ENCODE data around the gene SLC6A3.
"Not testable (repeated sequence)": the region's sequence is repeated elsewhere in the genome, so short reads cannot be mapped to it uniquely, and the experiment has no call there.

Gene SLC6A3

GRCh38 chr5:1476967-1477310, 31.7 kb upstream of the SLC6A3 start:
- DNase-seq = no peak

DNA sequence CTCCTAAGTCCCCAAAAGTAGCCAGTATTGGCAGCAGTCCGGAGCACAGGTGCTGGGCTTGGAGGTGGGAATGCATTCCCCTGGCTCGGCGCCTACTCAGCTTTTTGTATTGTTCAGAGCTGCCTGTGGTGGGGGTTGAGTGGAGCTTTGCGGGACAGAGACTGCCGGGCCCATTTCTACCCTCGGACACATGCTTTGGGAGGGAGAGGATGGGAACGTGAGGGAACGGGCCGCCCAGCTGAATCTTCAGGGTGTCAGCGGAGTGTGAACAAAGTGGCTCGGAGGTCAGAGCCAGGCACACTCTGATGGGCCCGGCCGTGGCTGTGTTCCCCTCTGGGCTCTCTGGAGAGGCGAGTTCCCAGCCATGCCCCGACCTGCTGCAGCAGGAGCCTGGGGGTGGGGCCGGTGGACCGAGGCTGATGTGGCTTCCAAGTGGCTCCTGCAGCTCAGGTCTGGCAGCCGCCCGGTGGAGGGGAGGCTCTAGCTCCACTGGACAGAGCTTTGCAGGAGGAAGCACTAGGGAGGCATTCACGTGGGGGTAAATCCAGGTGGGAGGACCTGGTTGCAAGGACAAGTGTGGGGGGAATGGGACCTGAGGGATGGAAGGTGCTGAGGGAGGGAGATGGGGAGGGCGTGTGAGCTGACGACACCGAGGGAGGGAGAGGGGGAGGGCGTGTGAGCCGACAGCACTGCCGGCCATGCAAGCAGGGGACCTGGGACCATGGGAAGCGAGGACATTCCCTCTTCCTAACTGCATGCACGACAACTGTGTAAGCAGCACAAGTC, 31.1 kb upstream of the SLC6A3 start:
- DNase-seq = no peak

DNA sequence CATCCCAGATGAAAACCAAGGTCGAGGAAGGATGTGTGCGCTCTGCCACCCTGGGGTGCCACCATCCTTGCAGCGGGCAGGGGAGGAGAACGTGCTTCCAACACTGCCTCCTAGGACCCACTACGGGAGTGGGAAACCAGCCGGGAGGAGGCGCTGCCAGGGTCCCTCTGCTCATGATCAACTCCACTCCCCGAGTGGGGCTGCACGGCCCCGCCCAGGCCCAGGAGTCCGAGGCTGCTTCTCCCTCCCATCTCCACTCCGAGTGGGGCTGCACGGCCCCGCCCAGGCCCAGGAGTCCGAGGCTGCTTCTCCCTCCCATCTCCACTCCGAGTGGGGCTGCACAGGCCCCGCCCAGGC, 30.3 kb upstream of the SLC6A3 start:
- not testable (repeated sequence) for DNase-seq

- DNase-seq = no peak
These were observed 29.8 kb upstream of the SLC6A3 start for GRCh38 chr5:1474866-1475543.

GRCh38 chr5:1474183-1474839, 29.1 kb upstream of the SLC6A3 start:
- no peak for DNase-seq

GRCh38 chr5:1473746-1474145, 28.5 kb upstream of the SLC6A3 start:
- DNase-seq = no peak

- no peak for DNase-seq
These were observed 27.9 kb upstream of the SLC6A3 start for GRCh38 chr5:1472964-1473628.

GRCh38 chr5:1471997-1472963, 27.0 kb upstream of the SLC6A3 start:
- DNase-seq = no peak

DNA sequence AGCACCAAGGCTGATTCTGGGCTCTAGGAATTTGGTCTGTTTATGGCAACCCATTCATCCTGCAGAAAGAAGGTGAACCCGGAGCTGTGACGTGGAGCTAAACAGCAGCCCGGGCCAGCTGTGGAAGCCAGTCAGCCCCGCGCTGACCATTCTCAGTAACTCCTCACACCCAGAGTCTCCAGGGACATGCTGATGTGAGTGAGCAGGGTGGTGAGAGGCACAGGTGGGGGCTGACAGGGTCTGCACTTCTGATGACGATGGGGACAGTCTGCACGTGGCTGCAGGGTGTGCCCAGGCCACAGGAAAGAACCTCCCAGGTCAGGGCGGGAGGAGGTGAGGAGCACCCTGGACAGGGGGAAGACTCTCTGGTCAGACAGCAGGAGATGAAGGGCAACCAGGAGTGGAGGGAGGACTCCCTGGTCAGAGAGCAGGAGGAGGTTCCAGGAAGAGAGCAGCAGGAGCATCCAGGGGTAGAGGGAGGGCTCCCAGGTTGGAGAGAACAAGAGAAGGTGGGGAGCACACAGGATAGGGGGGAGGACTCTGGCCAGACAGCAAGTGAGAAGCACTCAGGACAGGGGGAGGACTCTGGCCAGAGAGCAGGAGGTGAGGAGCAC, 26.1 kb upstream of the SLC6A3 start:
- DNase-seq = no peak

DNA sequence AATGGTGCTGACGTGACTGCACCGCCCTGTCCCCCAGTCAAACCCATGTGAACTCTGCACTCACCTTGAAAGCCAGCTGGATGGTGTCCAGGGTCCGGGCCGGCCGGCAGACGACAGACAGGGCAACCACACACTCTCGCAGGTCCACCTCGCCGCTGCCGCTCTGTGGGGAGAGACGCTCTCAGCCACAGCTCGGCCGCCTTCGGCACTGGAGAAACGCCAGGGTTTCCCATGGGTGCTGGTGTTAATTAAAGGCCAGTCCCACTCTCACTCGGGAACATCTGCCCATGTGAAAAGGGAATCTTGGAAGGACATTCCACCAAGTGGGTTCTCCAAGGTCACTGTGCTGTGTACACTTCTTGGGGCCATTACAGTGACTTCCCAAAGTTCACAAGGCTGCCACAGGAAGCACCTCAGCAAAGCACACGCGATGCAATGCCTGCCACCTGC, 25.5 kb upstream of the SLC6A3 start:
- no peak for DNase-seq

DNA sequence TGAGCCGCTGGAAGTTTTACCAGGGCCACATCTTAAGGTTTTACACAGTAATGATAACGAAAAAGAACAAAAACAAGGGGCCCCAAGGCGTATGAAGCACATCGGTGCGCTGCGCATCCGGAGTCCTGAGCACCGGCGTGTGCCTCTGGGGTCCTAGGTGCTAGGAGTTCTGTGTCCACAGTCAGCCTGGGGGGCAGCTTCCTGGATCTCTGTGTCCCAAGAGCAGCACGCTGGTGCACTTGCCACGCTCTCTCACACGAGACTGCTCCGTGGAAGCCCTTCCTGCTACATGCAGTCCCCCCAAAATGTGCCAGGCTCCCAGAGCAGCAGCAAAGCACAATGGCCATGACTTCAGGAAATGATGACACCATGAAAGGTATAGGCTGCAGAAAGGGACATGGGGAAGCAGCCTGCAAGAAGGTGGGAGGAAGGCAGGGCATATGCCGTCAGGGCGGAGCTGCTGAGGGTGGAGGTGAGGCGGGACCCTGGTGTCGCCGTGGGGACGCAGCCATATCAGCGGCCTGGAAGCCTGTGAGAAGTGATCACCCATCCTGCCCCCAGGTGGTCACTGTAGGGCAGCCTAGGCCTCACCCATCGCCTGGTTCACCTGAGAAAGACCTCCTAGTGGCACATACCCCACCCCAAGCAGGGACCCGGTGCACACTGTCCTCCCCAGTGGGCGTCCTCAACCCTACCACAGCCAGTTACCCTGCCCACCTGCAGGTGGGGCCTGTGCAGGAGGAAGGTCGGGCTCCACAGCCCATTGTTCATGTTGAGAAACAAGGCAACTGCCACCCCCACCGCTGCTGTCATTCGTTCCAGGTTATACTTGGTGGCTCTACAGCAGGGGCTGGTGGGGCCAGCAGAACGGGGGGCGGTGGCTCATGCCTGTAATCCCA, 23.6 kb upstream of the SLC6A3 start:
- no peak for DNase-seq

DNA sequence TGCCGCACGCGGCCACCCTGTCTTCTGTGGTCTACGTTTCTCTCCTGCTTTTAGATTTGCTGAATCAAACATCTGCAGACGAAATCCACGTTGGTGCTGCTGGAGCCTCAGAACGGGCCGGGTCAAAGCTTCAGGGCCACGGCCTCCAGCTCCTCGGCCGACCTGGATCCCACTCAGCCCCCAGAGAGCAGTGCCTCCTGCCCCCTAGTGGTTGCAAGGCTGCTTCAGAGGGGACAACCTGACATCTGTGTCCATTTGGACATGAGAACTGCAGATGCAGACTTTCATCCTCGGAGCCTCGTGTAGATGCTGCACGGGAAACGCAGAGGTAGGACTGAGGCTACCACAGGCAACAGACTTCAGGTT, 23.0 kb upstream of the SLC6A3 start:
- DNase-seq = peak; percentile 67

GRCh38 chr5:1467341-1468246, 22.4 kb upstream of the SLC6A3 start:
- no peak for DNase-seq

- DNase-seq = no peak
These were observed 21.5 kb upstream of the SLC6A3 start for GRCh38 chr5:1466631-1467265.

- no peak for DNase-seq
These were observed 20.8 kb upstream of the SLC6A3 start for GRCh38 chr5:1465966-1466471.

- no peak for DNase-seq
These were observed 19.9 kb upstream of the SLC6A3 start for GRCh38 chr5:1465117-1465516.

GRCh38 chr5:1464511-1464910, 19.3 kb upstream of the SLC6A3 start:
- no peak for DNase-seq

- DNase-seq = no peak
These were observed 18.8 kb upstream of the SLC6A3 start for GRCh38 chr5:1464096-1464446.

All from NCI-H1694 (cell line).